Astrocyte (in vitro differentiated cells and primary cell): ENCODE results near the gene C1orf159. TPM values are rescaled to one million over a fixed set of nuclear protein-coding genes. Genes with fewer than 3 reads are reported as not detected.
A peak's percentile ranks its signal among the peaks of the same experiment; 100 is the strongest.
"Not testable (repeated sequence)": the region's sequence is repeated elsewhere in the genome, so short reads cannot be mapped to it uniquely, and the experiment has no call there.

Source experiments
- DNase-seq: peaks from one replicate; pipeline ENCODE4 v3.0.0-alpha.2; 2010; ENCODE audit warnings: low read depth
- FAIRE-seq: peaks from 2 replicates; lab custom pipeline; 2011; peaks lifted over from hg19 to GRCh38; lab: Jason Lieb, UNC
- H2AFZ ChIP-seq: 2 replicates; pipeline ENCODE4 v1.6.0; 2012; ENCODE audit warnings: low read depth, low read length, inconsistent platforms
- H3K27ac ChIP-seq: 2 replicates; pipeline ENCODE4 v1.5.1; 2011; ENCODE audit warnings: low read depth, low read length, inconsistent platforms
- H3K27me3 ChIP-seq: 2 replicates; pipeline ENCODE4 v1.6.0; 2011; ENCODE audit warnings: low read length, inconsistent platforms; ENCODE audit not compliant: insufficient read depth
- H3K36me3 ChIP-seq: 2 replicates; pipeline ENCODE4 v1.5.1; 2011; ENCODE audit warnings: low read length, inconsistent platforms; ENCODE audit not compliant: insufficient read depth
- H3K4me1 ChIP-seq: 2 replicates; pipeline ENCODE4 v1.5.1; 2011; ENCODE audit warnings: low read length, inconsistent platforms; ENCODE audit not compliant: insufficient read depth
- H3K4me2 ChIP-seq: 2 replicates; pipeline ENCODE4 v1.6.0; 2012; ENCODE audit warnings: low read length, inconsistent platforms
- H3K4me3 ChIP-seq: 2 replicates; pipeline ENCODE4 v1.5.1; 2011; ENCODE audit warnings: low read depth, mild to moderate bottlenecking, low read length, inconsistent platforms; ENCODE audit not compliant: insufficient read depth
- H3K79me2 ChIP-seq: 2 replicates; pipeline ENCODE4 v1.6.0; 2012; ENCODE audit warnings: mild to moderate bottlenecking, low read length, inconsistent platforms; ENCODE audit not compliant: insufficient read depth
- H3K9ac ChIP-seq: 2 replicates; pipeline ENCODE4 v1.6.0; 2012; ENCODE audit warnings: mild to moderate bottlenecking, low read length, inconsistent platforms
- H3K9me3 ChIP-seq: 2 replicates; pipeline ENCODE4 v1.5.1; 2012; ENCODE audit warnings: low read depth, mild to moderate bottlenecking, low read length, inconsistent platforms; ENCODE audit not compliant: insufficient read depth
- H4K20me1 ChIP-seq: 2 replicates; pipeline ENCODE4 v1.6.0; 2012; ENCODE audit warnings: low read length, inconsistent platforms; ENCODE audit not compliant: insufficient read depth
- H3K27ac Mint-ChIP-seq: one replicate; pipeline ENCODE4 v1.8.0; 2021; ENCODE audit warnings: mild to moderate bottlenecking, mixed read lengths; ENCODE audit not compliant: unreplicated experiment
- H3K27me3 Mint-ChIP-seq: one replicate; pipeline ENCODE4 v1.8.0; 2021; ENCODE audit warnings: low read depth, mixed read lengths; ENCODE audit not compliant: unreplicated experiment
- H3K36me3 Mint-ChIP-seq: one replicate; pipeline ENCODE4 v1.8.0; 2021; ENCODE audit warnings: low read depth, mixed read lengths; ENCODE audit not compliant: unreplicated experiment
- H3K4me1 Mint-ChIP-seq: one replicate; pipeline ENCODE4 v1.8.0; 2021; ENCODE audit warnings: low read depth, mixed read lengths; ENCODE audit not compliant: unreplicated experiment
- H3K4me3 Mint-ChIP-seq: one replicate; pipeline ENCODE4 v1.8.0; 2021; ENCODE audit warnings: mild to moderate bottlenecking, moderate library complexity, mixed read lengths; ENCODE audit not compliant: unreplicated experiment
- H3K9me3 Mint-ChIP-seq: one replicate; pipeline ENCODE4 v1.8.0; 2021; ENCODE audit warnings: mild to moderate bottlenecking, mixed read lengths; ENCODE audit not compliant: unreplicated experiment
- CTCF ChIP-seq: IDR thresholded peaks from 2 replicates; pipeline ENCODE4 v1.5.1; 2011; ENCODE audit warnings: low read depth, mild to moderate bottlenecking, inconsistent platforms, low read length, moderate library complexity; ENCODE audit not compliant: insufficient read depth
- EZH2 ChIP-seq: IDR thresholded peaks from 2 replicates; pipeline ENCODE4 v1.6.1; 2012; ENCODE audit warnings: mild to moderate bottlenecking, low read length, inconsistent platforms; ENCODE audit not compliant: insufficient read depth
- total RNA-seq: library from RNA; stranded (reverse); gene quantifications from 2 replicates; pipeline ENCODE4 v1.2.1, GENCODE V29; 2021

The C1orf159 gene
- total RNA-seq, 1 donor from 2014 or later: 13.9 TPM

GRCh38 chr1:1152431-1152830 is 36.5 kb upstream of the C1orf159 start:
- H4K20me1 ChIP-seq, H3K79me2 ChIP-seq, H3K4me2 ChIP-seq, H2AFZ ChIP-seq, H3K4me1 Mint-ChIP-seq, H3K4me3 Mint-ChIP-seq, H3K4me1 ChIP-seq, H3K27me3 ChIP-seq, H3K27ac ChIP-seq, DNase-seq, H3K9ac ChIP-seq, H3K4me3 ChIP-seq, H3K9me3 ChIP-seq, H3K36me3 Mint-ChIP-seq, H3K36me3 ChIP-seq, FAIRE-seq: not testable (repeated sequence)
- Mint-ChIP-seq H3K27me3 (peaks cover 37% of the 10 kb centered on the region), H3K9me3 (peaks cover 21% of the 10 kb centered on the region), H3K27ac (peak overlapping the region; percentile 62)

GRCh38 chr1:1151306-1151705 is 35.4 kb upstream of the C1orf159 start:
- H3K9me3 ChIP-seq: no peaks in the 10 kb centered on the region
- H3K27ac ChIP-seq: no peak overlapping the region
- H3K27me3 Mint-ChIP-seq: peaks cover 39% of the 10 kb centered on the region
- FAIRE-seq (no peak), DNase-seq (no peak)
- H3K27me3 ChIP-seq: no peaks in the 10 kb centered on the region
- H3K9ac ChIP-seq: no peak overlapping the region
- no peak overlapping the region for H3K4me3 Mint-ChIP-seq
- H3K79me2 ChIP-seq: no peaks in the 10 kb centered on the region
- H3K4me2 ChIP-seq: no peak overlapping the region
- no peaks in the 10 kb centered on the region for H3K4me1 Mint-ChIP-seq
- H2AFZ ChIP-seq: no peak overlapping the region
- H3K36me3 Mint-ChIP-seq: peaks cover 6% of the 10 kb centered on the region
- no peak overlapping the region for H3K4me3 ChIP-seq
- no peaks in the 10 kb centered on the region for H4K20me1 ChIP-seq
- TF ChIP-seq EZH2: no peak
- TF ChIP-seq CTCF: no peak
- H3K27ac Mint-ChIP-seq: no peak overlapping the region
- H3K36me3 ChIP-seq: no peaks in the 10 kb centered on the region
- no peaks in the 10 kb centered on the region for H3K4me1 ChIP-seq
- H3K9me3 Mint-ChIP-seq: peaks cover 21% of the 10 kb centered on the region

GRCh38 chr1:1150100-1150499 is 34.2 kb upstream of the C1orf159 start:
- TF ChIP-seq EZH2 (no peak), CTCF (no peak)
- no peak overlapping the region for H3K4me3 ChIP-seq
- FAIRE-seq: no peak

More at GRCh38 chr1:1150100-1150499, 34.2 kb upstream of the C1orf159 start:
- Mint-ChIP-seq H3K27me3 (peaks cover 33% of the 10 kb centered on the region), H3K4me3 (no peak overlapping the region), H3K36me3 (peaks cover 6% of the 10 kb centered on the region), H3K9me3 (peaks cover 18% of the 10 kb centered on the region), H3K27ac (no peak overlapping the region), H3K4me1 (no peaks in the 10 kb centered on the region)
- H3K27me3 ChIP-seq: no peaks in the 10 kb centered on the region
- no peaks in the 10 kb centered on the region for H3K9me3 ChIP-seq
- H2AFZ ChIP-seq: no peak overlapping the region
- no peaks in the 10 kb centered on the region for H3K4me1 ChIP-seq
- no peaks in the 10 kb centered on the region for H3K36me3 ChIP-seq
- no peaks in the 10 kb centered on the region for H3K79me2 ChIP-seq
- no peaks in the 10 kb centered on the region for H4K20me1 ChIP-seq
- no peak overlapping the region for H3K4me2 ChIP-seq
- no peak overlapping the region for H3K9ac ChIP-seq
- H3K27ac ChIP-seq: no peak overlapping the region
- DNase-seq: no peak
